A549 treated with Mapracorat at 1 μM for 4 hours (cell line): ENCODE results near the gene GYS1. TPM values are rescaled to one million over a fixed set of nuclear protein-coding genes. Genes with fewer than 3 reads are reported as not detected.

Experiments
- total RNA-seq: library from RNA; stranded (reverse); fragments of 200-300 nt; extraction: Qiagen RNA extraction; gene quantifications from 5 replicates; pipeline ENCODE4 v1.2.3, GENCODE V29; 2022

GYS1 gene
- 18.8 to 23.7 TPM (median 19.5 TPM) in 5 replicates for total RNA-seq

DNA sequence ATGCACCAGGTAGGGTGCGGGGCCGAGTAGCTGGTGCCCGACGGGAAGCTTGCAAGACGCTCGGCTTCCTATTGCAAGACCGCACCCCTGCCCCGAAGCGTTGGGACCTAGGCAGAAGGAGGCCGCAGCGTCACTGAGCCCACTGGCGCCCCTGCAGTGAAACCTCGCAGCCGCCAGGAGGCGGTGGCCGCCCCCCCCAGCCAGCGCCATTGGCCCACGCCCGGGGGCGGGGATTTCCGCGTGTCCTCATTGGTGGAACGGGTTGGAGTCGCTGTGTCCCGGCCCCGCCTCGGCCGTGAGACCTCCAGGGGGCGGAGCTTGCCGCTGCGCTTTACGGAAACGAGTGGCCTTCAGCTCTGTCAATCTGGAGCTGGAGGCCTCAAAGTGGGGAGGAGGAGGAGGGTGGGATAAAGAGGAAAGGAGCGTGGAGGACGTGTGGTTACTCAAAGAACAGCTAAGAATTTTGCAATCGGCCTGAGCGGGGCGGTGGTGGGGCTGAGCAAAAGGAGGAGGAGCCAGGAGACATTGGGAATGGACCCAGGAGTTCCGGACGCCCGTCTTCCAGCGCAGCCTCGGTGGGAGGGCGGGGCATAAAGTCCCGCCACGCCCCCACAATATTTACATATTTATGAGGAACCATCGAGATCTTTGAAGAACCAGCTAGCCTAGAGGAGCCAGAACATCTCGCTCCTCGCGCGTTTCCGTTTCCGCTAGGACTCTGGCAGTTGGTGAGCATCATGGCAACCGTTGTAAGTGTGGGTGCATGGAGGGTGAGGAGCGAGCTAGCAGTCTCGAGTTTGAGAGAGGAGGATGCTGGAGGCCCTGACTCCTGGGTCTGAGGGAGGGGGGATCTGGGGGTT, at the start of gene GYS1, which contains the start of gene RUVBL2:
TSS of gene GYS1 (minus strand) at position 135 of the 860 bp plus-strand sequence. CDS start 197 bp downstream, outside the sequence.
TSS of gene RUVBL2 (plus strand) at position 713 of the 860 bp plus-strand sequence. CDS start at position 738, 25 bp downstream.

DNA sequence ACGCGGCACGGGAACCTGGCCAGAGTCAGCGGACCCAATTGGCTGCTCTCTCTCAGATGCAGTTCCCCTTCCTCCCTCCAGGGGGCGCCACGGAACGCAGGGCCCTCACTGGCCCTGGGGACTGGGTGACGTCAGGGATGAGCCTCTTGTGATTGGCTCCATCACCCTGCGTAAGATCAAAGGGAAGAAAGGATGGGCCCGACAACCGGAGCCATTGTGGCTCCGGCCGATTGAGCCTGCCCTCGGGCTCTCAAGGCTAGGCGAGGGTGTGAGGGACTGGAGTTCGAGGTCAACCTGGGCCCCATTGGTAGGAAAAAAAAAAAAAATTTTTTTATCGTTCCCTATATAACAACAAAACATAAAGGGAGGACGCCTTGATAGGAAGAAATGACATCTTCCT, 43.7 kb upstream of the GYS1 start, which contains the start of gene CGB1:
TSS of gene CGB1 (minus strand) at position 81 of the 400 bp plus-strand sequence. CDS start 184 bp downstream, outside the sequence.

GRCh38 chr19:49031642-49032301, 38.7 kb upstream of the GYS1 start, which contains the start of gene CGB2:
Gene CGB2 (plus strand): TSS chr19:49031890. CDS start chr19:49032096, 206 bp downstream.

DNA sequence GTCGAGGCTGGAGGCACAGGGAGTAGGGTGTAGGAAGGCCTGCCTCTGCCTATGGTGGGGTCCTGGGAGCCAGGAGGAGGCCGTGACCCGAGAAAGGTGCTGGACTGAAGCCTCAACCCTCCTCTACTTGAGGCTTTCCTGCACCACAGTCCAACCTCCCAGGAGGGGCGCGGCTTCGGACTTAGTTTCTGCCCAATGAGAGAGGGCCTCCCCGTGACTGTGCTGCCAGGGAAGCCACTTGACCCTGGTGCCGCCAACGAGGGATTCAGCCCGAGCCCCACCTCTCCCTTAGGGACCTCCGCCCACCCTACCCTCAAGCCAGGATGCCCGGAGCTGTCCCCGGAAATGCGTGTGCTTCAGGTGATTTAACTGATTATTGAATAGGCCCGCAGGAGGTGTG, 31.1 kb upstream of the GYS1 start, which contains the start of gene CGB3:
TSS of gene CGB3 (minus strand) at position 101 of the 400 bp plus-strand sequence. CDS start 362 bp downstream, outside the sequence.

GRCh38 chr19:49017041-49017665, 24.0 kb upstream of the GYS1 start, which contains the start of gene LHB:
Gene LHB (minus strand): TSS chr19:49017091. CDS start chr19:49017081, 10 bp downstream.

DNA sequence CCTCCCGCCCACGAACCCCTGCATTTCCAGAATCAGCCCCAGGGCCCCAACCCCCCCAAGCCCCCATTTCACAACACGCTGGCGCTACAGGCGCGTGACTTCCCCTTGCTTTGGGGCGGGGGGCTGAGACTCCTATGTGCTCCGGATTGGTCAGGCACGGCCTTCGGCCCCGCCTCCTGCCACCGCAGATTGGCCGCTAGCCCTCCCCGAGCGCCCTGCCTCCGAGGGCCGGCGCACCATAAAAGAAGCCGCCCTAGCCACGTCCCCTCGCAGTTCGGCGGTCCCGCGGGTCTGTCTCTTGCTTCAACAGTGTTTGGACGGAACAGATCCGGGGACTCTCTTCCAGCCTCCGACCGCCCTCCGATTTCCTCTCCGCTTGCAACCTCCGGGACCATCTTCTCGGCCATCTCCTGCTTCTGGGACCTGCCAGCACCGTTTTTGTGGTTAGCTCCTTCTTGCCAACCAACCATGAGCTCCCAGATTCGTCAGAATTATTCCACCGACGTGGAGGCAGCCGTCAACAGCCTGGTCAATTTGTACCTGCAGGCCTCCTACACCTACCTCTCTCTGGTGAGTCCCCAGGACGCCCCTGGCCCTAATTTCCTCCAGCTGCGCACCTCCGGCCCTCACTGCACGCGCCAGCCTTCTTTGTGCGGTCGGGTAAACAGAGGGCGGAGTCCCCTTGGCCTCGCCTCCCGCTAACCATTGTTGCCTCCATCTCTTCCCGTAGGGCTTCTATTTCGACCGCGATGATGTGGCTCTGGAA, 27.9 kb downstream of the GYS1 start, which contains the start of gene FTL:
TSS of gene FTL (plus strand) at position 270 of the 766 bp plus-strand sequence. CDS start at position 469, 199 bp downstream.

GRCh38 chr19:48954595-48955307, 38.4 kb downstream of the GYS1 start, which contains the start of gene BAX:
Gene BAX (plus strand): TSS chr19:48954875. CDS start chr19:48954929, 54 bp downstream.

GRCh38 chr19:48933382-48933932, 59.7 kb downstream of the GYS1 start, which contains the start of gene DHDH:
Gene DHDH (plus strand): TSS chr19:48933699. CDS start chr19:48933722, 23 bp downstream.

Other genes starting within 250 kb of the GYS1 start
- not detected in 5 replicates for gene IZUMO1, start 246.4 kb downstream of the GYS1 start, total RNA-seq
- 0.04 to 0.10 TPM (median 0.05 TPM) in 5 replicates for gene FUT1, start 240.7 kb downstream of the GYS1 start, total RNA-seq
- not detected in 5 replicates for gene FGF21, start 237.8 kb downstream of the GYS1 start, total RNA-seq
- gene BCAT2, start 182.3 kb downstream of the GYS1 start, total RNA-seq: 51.8 to 64.0 TPM (median 60.0 TPM) in 5 replicates
- gene HSD17B14, start 156.8 kb downstream of the GYS1 start, total RNA-seq: 12.3 to 15.1 TPM (median 12.8 TPM) in 5 replicates
- gene PLEKHA4, start 124.7 kb downstream of the GYS1 start, total RNA-seq: 1.2 to 2.0 TPM (median 1.8 TPM) in 5 replicates
- gene PPP1R15A, start 120.9 kb downstream of the GYS1 start, total RNA-seq: 81.6 to 126 TPM (median 104 TPM) in 5 replicates
- gene TULP2, start 94.6 kb downstream of the GYS1 start, total RNA-seq: not detected in 5 replicates
- gene NUCB1, start 93.0 kb downstream of the GYS1 start, total RNA-seq: 201 to 205 TPM (median 202 TPM) in 5 replicates
- gene DHDH, start 59.6 kb downstream of the GYS1 start, total RNA-seq: 0.80 to 2.3 TPM (median 1.2 TPM) in 5 replicates
- gene BAX, start 38.4 kb downstream of the GYS1 start, total RNA-seq: 272 to 378 TPM (median 341 TPM) in 5 replicates
- gene FTL, start 28.0 kb downstream of the GYS1 start, total RNA-seq: 17,118 to 23,794 TPM (median 18,268 TPM) in 5 replicates
- 221 to 255 TPM (median 225 TPM) in 5 replicates for gene RUVBL2, start 578 bp upstream of the GYS1 start, total RNA-seq
- gene LHB, start 23.8 kb upstream of the GYS1 start, total RNA-seq: not detected in 5 replicates
- gene CGB3, start 31.0 kb upstream of the GYS1 start, total RNA-seq: 0.64 TPM in 1 of 5 replicates, not detected in the others
- gene CGB2, start 38.6 kb upstream of the GYS1 start, total RNA-seq: 0.44 TPM in 1 of 5 replicates, not detected in the others
- not detected in 5 replicates for gene CGB1, start 43.6 kb upstream of the GYS1 start, total RNA-seq
- gene CGB5, start 50.5 kb upstream of the GYS1 start, total RNA-seq: 0.38 to 0.85 TPM (median 0.62 TPM) in 4 of 5 replicates, not detected in the other
- gene CGB8, start 55.8 kb upstream of the GYS1 start, total RNA-seq: 2.4 to 3.4 TPM (median 3.2 TPM) in 5 replicates
- gene CGB7, start 64.4 kb upstream of the GYS1 start, total RNA-seq: 0.36 to 0.83 TPM (median 0.53 TPM) in 5 replicates
- gene NTF4, start 71.5 kb upstream of the GYS1 start, total RNA-seq: 0.35 to 1.6 TPM (median 0.63 TPM) in 5 replicates
- not detected in 5 replicates for gene KCNA7, start 79.4 kb upstream of the GYS1 start, total RNA-seq
- gene SNRNP70, start 92.1 kb upstream of the GYS1 start, total RNA-seq: 286 to 352 TPM (median 322 TPM) in 5 replicates
- gene LIN7B, start 121.1 kb upstream of the GYS1 start, total RNA-seq: 5.5 to 8.7 TPM (median 7.2 TPM) in 5 replicates
- 1.2 to 2.4 TPM (median 1.6 TPM) in 5 replicates for gene C19orf73, start 125.8 kb upstream of the GYS1 start, total RNA-seq
- gene PPFIA3, start 126.2 kb upstream of the GYS1 start, total RNA-seq: 4.7 to 9.0 TPM (median 8.0 TPM) in 5 replicates
- not detected in 5 replicates for gene HRC, start 162.1 kb upstream of the GYS1 start, total RNA-seq
- 8.4 to 11.5 TPM (median 9.5 TPM) in 5 replicates for gene TRPM4, start 164.5 kb upstream of the GYS1 start, total RNA-seq